HepG2 (cell line): ENCODE results near the gene CTSW. TPM values are rescaled to one million over a fixed set of nuclear protein-coding genes. Genes with fewer than 3 reads are reported as not detected.

ENCODE experiments used
- CERS6 ChIP-seq: sonication (generic); formaldehyde crosslinking; IDR thresholded peaks from 2 replicates; pipeline ENCODE4 v1.5.0; 2020; ENCODE audit warnings: missing genetic modification reagents
- CHD2 ChIP-seq: IDR thresholded peaks from 2 replicates; pipeline ENCODE4 v1.6.1; 2011; ENCODE audit warnings: low read depth, low read length, improper control_type of control experiment
- EED ChIP-seq: sonication (generic); formaldehyde crosslinking; IDR thresholded peaks from 2 replicates; pipeline ENCODE4 v1.5.0; 2020; ENCODE audit warnings: mild to moderate bottlenecking, missing genetic modification reagents
- FOXA1 ChIP-seq, 2 experiments: fragments of 450-650 bp in 1 of 2; sonication (generic) in 1 of 2; formaldehyde crosslinking in 1 of 2; IDR thresholded peaks; 2 replicates each; pipeline versions ENCODE4 v1.4.0 to v1.6.1; 2016 to 2020; ENCODE audit warnings: missing genetic modification reagents in 1 of 2
- HMGXB3 ChIP-seq: sonication (generic); formaldehyde crosslinking; IDR thresholded peaks from 2 replicates; pipeline ENCODE4 v1.4.0; 2020; ENCODE audit warnings: missing genetic modification reagents, borderline replicate concordance
- ISL2 ChIP-seq: sonication (generic); formaldehyde crosslinking; IDR thresholded peaks from 2 replicates; pipeline ENCODE4 v1.5.0; 2020; ENCODE audit warnings: missing genetic modification reagents
- MTA3 ChIP-seq: sonication (generic); formaldehyde crosslinking; IDR thresholded peaks from 2 replicates; pipeline ENCODE4 v1.4.0; 2020; ENCODE audit warnings: missing genetic modification reagents
- PITX1 ChIP-seq: sonication (generic); formaldehyde crosslinking; IDR thresholded peaks from 2 replicates; pipeline ENCODE4 v1.5.1; 2020; ENCODE audit warnings: mild to moderate bottlenecking, missing genetic modification reagents
- POLR2AphosphoS5 ChIP-seq: IDR thresholded peaks from 2 replicates; pipeline ENCODE4 v1.6.1; 2012; ENCODE audit warnings: low read depth, low read length
- SALL1 ChIP-seq: sonication (generic); formaldehyde crosslinking; IDR thresholded peaks from 2 replicates; pipeline ENCODE4 v1.8.0; 2022; ENCODE audit warnings: mild to moderate bottlenecking, missing genetic modification reagents
- SP5 ChIP-seq: IDR thresholded peaks from 2 replicates; pipeline ENCODE4 v1.6.1; 2016; ENCODE audit warnings: low read depth, borderline replicate concordance
- STAT5B ChIP-seq: sonication (generic); formaldehyde crosslinking; IDR thresholded peaks from 2 replicates; pipeline ENCODE4 v1.4.0; 2020; ENCODE audit warnings: missing genetic modification reagents
- TRIM22 ChIP-seq: fragments of 450-650 bp; IDR thresholded peaks from 2 replicates; pipeline ENCODE4 v1.6.1; 2017
- TSC22D2 ChIP-seq: sonication (generic); formaldehyde crosslinking; IDR thresholded peaks from 2 replicates; pipeline ENCODE4 v1.5.1; 2020; ENCODE audit warnings: missing genetic modification reagents, mild to moderate bottlenecking, borderline replicate concordance
- ZEB1 ChIP-seq: IDR thresholded peaks from 2 replicates; pipeline ENCODE4 v1.6.1; 2012; ENCODE audit warnings: mild to moderate bottlenecking, low read depth, inconsistent platforms; ENCODE audit not compliant: insufficient replicate concordance
- ZNF12 ChIP-seq: sonication (generic); formaldehyde crosslinking; IDR thresholded peaks from 2 replicates; pipeline ENCODE4 v1.5.0; 2020; ENCODE audit warnings: missing genetic modification reagents
- ZNF20 ChIP-seq: sonication (generic); formaldehyde crosslinking; IDR thresholded peaks from 2 replicates; pipeline ENCODE4 v1.4.0; 2020; ENCODE audit warnings: mild to moderate bottlenecking, moderate library complexity, missing genetic modification reagents
- ZNF513 ChIP-seq: sonication (generic); formaldehyde crosslinking; conservative IDR thresholded peaks from 2 replicates; pipeline ENCODE4 v1.5.0; 2020; ENCODE audit warnings: missing genetic modification reagents
- ZNF562 ChIP-seq: sonication (generic); formaldehyde crosslinking; IDR thresholded peaks from 2 replicates; pipeline ENCODE4 v1.8.0; 2022; ENCODE audit warnings: missing genetic modification reagents, borderline replicate concordance
- ZNF841 ChIP-seq: sonication (generic); formaldehyde crosslinking; IDR thresholded peaks from 2 replicates; pipeline ENCODE4 v1.8.1; 2023; ENCODE audit warnings: missing genetic modification reagents, borderline replicate concordance
- ZSCAN22 ChIP-seq: sonication (generic); formaldehyde crosslinking; IDR thresholded peaks from 2 replicates; pipeline ENCODE4 v1.4.0; 2020; ENCODE audit warnings: mild to moderate bottlenecking, missing genetic modification reagents
- polyA plus RNA-seq, 8 experiments: library from polyadenylated mRNA; depleted of rRNA in 3 of 8; stranded (reverse) in 7 of 8; unstranded in 1 of 8; fragments of >200 nt; fragmentation: Illumina TruSeq in 4 of 8; extraction: Trizol in 4 of 8; gene quantifications; 2 replicates each; pipeline versions ENCODE4 v1.2.1 to v1.2.3, GENCODE V29; 2011 to 2016; ENCODE audit warnings: low read depth in 4 of 8, missing spikeins in 1 of 8, mixed read lengths in 1 of 8; ENCODE audit not compliant: insufficient read depth in 1 of 8
- total RNA-seq, 5 experiments: library from RNA; depleted of rRNA; stranded (reverse); fragments of >200 nt; fragmentation: Illumina TruSeq; extraction: Trizol; gene quantifications; 2 replicates each; pipeline ENCODE4 v1.2.3, GENCODE V29; 2016; ENCODE audit warnings: low read depth in 1 of 5
- TF ChIP-seq, protein P1 (sequence below): sonication (generic); formaldehyde crosslinking; IDR thresholded peaks from 2 replicates; pipeline ENCODE4 v1.4.0; 2020; ENCODE audit warnings: missing genetic modification reagents

CTSW gene
- total and polyA plus RNA-seq, 2 of the 13 experiments (the other 11 are each of a cell fraction or from before 2014, with no cell fraction given) = 0.09 TPM; not detected in 1

DNA sequence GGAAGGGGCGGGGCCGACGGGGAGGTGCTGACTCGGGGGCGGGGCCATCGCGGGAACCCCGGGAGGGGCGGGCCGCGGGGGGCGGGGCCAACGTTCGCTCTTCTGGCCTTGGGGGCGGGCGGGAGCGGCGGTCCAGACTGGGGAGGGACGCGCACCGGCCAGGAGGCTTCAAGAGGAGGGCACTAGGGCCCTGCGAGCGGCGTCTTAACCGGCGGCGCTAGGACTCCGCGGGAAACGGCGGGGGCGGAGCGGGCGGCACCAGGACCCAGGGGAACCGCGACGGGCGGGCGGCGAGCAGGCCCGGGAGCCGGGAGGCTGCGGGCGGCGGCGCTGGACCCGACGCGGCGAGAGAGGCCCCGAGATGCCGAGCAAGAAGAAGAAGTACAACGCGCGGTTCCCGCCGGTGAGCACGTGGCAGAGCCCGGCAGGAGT is 39.5 kb downstream of the CTSW start, which contains the start of gene DRAP1 (continued):
- TF ChIP-seq TRIM22 (no peak), SALL1 (CRISPR knock-in tag) (peak; percentile 72), ZNF841 (CRISPR knock-in tag) (no peak), PITX1 (CRISPR knock-in tag) (peak; percentile 83), FOXA1 (IDR thresholded peaks at IDR 0.05) (no peak), FOXA1 (CRISPR knock-in tag; IDR thresholded peaks at IDR 0.05) (peak; percentile 48), ISL2 (peak; percentile 75), STAT5B (peak; percentile 90), SP5 (CRISPR knock-in tag) (peak; percentile 73; the same call in 1 of the 2 replicates), ZNF513 (no peak), MTA3 (CRISPR knock-in tag) (no peak), CERS6 (CRISPR knock-in tag) (0 out of 2 replicates have a peak, but pooled peaks have one; percentile 62), TSC22D2 (CRISPR knock-in tag) (peak; percentile 72; the same call in 1 of the 2 replicates), ZNF12 (CRISPR knock-in tag) (peak; percentile 42; the same call in 1 of the 2 replicates), ZEB1 (peak; percentile 52), ZNF20 (CRISPR knock-in tag) (no peak), ZSCAN22 (CRISPR knock-in tag) (no peak; the same call in 1 of the 2 replicates), EED (CRISPR knock-in tag) (no peak), POLR2AphosphoS5 (no peak), CHD2 (no peak), HMGXB3 (CRISPR knock-in tag) (peak; percentile 75; the same call in 1 of the 2 replicates), ZNF562 (CRISPR knock-in tag) (no peak)
- TF ChIP-seq, protein P1, sequence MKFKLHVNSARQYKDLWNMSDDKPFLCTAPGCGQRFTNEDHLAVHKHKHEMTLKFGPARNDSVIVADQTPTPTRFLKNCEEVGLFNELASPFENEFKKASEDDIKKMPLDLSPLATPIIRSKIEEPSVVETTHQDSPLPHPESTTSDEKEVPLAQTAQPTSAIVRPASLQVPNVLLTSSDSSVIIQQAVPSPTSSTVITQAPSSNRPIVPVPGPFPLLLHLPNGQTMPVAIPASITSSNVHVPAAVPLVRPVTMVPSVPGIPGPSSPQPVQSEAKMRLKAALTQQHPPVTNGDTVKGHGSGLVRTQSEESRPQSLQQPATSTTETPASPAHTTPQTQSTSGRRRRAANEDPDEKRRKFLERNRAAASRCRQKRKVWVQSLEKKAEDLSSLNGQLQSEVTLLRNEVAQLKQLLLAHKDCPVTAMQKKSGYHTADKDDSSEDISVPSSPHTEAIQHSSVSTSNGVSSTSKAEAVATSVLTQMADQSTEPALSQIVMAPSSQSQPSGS = peak; percentile 73; the same call in 1 of the 2 replicates
